Activated naive CD8-positive, alpha-beta T cell treated with anti-CD3 and anti-CD28 coated beads for 36 hours (primary cell): Measurements from ENCODE around the gene HNF4A. TPM values are rescaled to one million over a fixed set of nuclear protein-coding genes. Genes with fewer than 3 reads are reported as not detected.

ENCODE experiments used
- DNase-seq: peaks from one replicate; pipeline ENCODE4 v3.0.0; 2021
- H3K27ac Mint-ChIP-seq: one replicate; pipeline ENCODE4 v1.8.0; 2022; ENCODE audit warnings: mild to moderate bottlenecking, moderate library complexity, mixed read lengths
- H3K27me3 Mint-ChIP-seq: one replicate; pipeline ENCODE4 v1.8.0; 2022; ENCODE audit warnings: mild to moderate bottlenecking, mixed read lengths
- H3K36me3 Mint-ChIP-seq: one replicate; pipeline ENCODE4 v1.8.0; 2021; ENCODE audit warnings: mild to moderate bottlenecking, mixed read lengths
- H3K4me1 Mint-ChIP-seq: one replicate; pipeline ENCODE4 v1.8.0; 2021; ENCODE audit warnings: mixed read lengths
- H3K4me3 Mint-ChIP-seq: one replicate; pipeline ENCODE4 v1.8.0; 2022; ENCODE audit warnings: mild to moderate bottlenecking, moderate library complexity, mixed read lengths
- H3K9me3 Mint-ChIP-seq: one replicate; pipeline ENCODE4 v1.8.0; 2022; ENCODE audit warnings: mixed read lengths
- total RNA-seq, 2 experiments: library from RNA; stranded (reverse); gene quantifications; one replicate each; pipeline ENCODE4 v1.2.3, GENCODE V29; 2021

The HNF4A gene
- total RNA-seq, 2 experiments from 2014 or later = not detected

DNA sequence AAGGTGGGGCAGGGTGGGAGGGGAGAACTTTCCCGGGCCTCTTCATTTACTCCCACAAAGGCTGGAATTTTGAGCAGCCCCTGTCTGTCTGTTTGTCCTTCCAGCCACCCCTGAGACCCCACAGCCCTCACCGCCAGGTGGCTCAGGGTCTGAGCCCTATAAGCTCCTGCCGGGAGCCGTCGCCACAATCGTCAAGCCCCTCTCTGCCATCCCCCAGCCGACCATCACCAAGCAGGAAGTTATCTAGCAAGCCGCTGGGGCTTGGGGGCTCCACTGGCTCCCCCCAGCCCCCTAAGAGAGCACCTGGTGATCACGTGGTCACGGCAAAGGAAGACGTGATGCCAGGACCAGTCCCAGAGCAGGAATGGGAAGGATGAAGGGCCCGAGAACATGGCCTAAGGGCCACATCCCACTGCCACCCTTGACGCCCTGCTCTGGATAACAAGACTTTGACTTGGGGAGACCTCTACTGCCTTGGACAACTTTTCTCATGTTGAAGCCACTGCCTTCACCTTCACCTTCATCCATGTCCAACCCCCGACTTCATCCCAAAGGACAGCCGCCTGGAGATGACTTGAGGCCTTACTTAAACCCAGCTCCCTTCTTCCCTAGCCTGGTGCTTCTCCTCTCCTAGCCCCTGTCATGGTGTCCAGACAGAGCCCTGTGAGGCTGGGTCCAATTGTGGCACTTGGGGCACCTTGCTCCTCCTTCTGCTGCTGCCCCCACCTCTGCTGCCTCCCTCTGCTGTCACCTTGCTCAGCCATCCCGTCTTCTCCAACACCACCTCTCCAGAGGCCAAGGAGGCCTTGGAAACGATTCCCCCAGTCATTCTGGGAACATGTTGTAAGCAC lies 74.1 kb downstream of the HNF4A start:
- Mint-ChIP-seq H3K4me3 (no peak overlapping the region), H3K4me1 (no peaks in the 10 kb centered on the region), H3K36me3 (no peaks in the 10 kb centered on the region), H3K9me3 (no peaks in the 10 kb centered on the region), H3K27me3 (peaks cover 8% of the 10 kb centered on the region), H3K27ac (no peak overlapping the region)
- no peak for DNase-seq

GRCh38 chr20:44430270-44431065 lies 75.0 kb downstream of the HNF4A start:
- no peak overlapping the region for H3K27ac Mint-ChIP-seq
- H3K9me3 Mint-ChIP-seq = no peaks in the 10 kb centered on the region
- H3K27me3 Mint-ChIP-seq = peaks cover 8% of the 10 kb centered on the region
- H3K4me3 Mint-ChIP-seq = no peak overlapping the region
- H3K4me1 Mint-ChIP-seq = no peaks in the 10 kb centered on the region
- no peak for DNase-seq
- H3K36me3 Mint-ChIP-seq = no peaks in the 10 kb centered on the region

DNA sequence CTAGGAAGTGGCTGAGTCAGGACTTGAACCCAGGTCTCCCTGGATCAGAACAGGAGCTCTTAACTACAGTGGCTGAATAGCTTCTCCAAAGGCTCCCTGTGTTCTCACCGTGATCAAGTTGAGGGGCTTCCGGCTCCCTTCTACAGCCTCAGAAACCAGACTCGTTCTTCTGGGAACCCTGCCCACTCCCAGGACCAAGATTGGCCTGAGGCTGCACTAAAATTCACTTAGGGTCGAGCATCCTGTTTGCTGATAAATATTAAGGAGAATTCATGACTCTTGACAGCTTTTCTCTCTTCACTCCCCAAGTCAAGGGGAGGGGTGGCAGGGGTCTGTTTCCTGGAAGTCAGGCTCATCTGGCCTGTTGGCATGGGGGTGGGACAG lies 75.6 kb downstream of the HNF4A start:
- no peaks in the 10 kb centered on the region for H3K9me3 Mint-ChIP-seq
- no peaks in the 10 kb centered on the region for H3K36me3 Mint-ChIP-seq
- H3K27me3 Mint-ChIP-seq = peaks cover 8% of the 10 kb centered on the region
- H3K4me3 Mint-ChIP-seq = no peak overlapping the region
- H3K4me1 Mint-ChIP-seq = no peaks in the 10 kb centered on the region
- no peak overlapping the region for H3K27ac Mint-ChIP-seq
- DNase-seq = no peak

DNA sequence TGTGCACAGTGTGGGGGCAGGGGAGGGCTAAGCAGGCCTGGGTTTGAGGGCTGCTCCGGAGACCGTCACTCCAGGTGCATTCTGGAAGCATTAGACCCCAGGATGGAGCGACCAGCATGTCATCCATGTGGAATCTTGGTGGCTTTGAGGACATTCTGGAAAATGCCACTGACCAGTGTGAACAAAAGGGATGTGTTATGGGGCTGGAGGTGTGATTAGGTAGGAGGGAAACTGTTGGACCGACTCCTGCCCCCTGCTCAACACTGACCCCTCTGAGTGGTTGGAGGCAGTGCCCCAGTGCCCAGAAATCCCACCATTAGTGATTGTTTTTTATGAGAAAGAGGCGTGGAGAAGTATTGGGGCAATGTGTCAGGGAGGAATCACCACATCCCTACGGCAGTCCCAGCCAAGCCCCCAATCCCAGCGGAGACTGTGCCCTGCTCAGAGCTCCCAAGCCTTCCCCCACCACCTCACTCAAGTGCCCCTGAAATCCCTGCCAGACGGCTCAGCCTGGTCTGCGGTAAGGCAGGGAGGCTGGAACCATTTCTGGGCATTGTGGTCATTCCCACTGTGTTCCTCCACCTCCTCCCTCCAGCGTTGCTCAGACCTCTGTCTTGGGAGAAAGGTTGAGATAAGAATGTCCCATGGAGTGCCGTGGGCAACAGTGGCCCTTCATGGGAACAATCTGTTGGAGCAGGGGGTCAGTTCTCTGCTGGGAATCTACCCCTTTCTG lies 76.2 kb downstream of the HNF4A start:
- H3K27ac Mint-ChIP-seq = no peak overlapping the region
- peaks cover 8% of the 10 kb centered on the region for H3K27me3 Mint-ChIP-seq
- H3K9me3 Mint-ChIP-seq = no peaks in the 10 kb centered on the region
- H3K4me3 Mint-ChIP-seq = no peak overlapping the region
- DNase-seq = no peak
- no peaks in the 10 kb centered on the region for H3K36me3 Mint-ChIP-seq
- H3K4me1 Mint-ChIP-seq = no peaks in the 10 kb centered on the region

- Mint-ChIP-seq H3K27me3 (peaks cover 8% of the 10 kb centered on the region), H3K27ac (peak overlapping the region; percentile 6), H3K36me3 (no peaks in the 10 kb centered on the region), H3K4me3 (no peak overlapping the region), H3K4me1 (no peaks in the 10 kb centered on the region), H3K9me3 (no peaks in the 10 kb centered on the region)
- no peak for DNase-seq
Observed at GRCh38 chr20:44432618-44433577, 77.4 kb downstream of the HNF4A start.

DNA sequence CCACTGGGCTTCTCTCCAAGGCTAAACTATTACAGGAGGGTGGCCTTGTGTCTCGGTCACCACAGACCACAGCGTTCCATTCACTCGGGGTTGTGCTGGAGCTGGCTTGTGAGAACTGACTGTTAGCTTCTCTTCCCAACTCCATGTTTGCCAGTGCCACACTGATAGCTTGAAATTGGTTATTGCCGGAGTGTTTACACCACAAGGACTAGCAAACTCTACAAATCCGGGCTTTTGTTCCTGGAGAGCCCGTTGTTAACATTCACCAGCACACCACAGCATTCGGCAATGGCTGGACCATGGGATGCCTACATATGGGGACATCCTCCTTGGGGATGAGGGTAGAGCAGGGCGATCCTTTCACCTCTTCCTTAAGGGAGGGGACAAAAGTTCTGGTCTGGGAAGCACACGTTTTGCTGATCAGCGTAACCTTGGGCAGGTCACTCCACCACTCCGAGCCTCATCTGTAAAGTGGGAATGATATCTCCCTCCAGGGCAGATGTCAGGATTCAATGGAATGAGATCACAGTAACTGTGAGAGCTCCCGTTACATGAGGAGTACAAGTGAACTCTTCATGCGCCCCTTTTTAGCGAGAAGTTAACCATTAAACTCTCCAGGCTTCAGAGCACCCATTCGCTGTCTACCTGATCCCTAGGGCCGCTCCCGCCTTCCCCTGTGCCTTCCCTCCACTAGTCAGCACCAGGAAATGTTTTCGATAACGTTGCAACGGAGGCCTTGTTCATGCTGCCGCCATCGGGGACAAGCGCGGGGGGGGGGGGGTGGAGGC lies 78.4 kb downstream of the HNF4A start:
- no peak overlapping the region for H3K27ac Mint-ChIP-seq
- H3K9me3 Mint-ChIP-seq = no peaks in the 10 kb centered on the region
- no peaks in the 10 kb centered on the region for H3K4me1 Mint-ChIP-seq
- H3K36me3 Mint-ChIP-seq = no peaks in the 10 kb centered on the region
- DNase-seq = no peak
- peaks cover 8% of the 10 kb centered on the region for H3K27me3 Mint-ChIP-seq
- H3K4me3 Mint-ChIP-seq = no peak overlapping the region

DNA sequence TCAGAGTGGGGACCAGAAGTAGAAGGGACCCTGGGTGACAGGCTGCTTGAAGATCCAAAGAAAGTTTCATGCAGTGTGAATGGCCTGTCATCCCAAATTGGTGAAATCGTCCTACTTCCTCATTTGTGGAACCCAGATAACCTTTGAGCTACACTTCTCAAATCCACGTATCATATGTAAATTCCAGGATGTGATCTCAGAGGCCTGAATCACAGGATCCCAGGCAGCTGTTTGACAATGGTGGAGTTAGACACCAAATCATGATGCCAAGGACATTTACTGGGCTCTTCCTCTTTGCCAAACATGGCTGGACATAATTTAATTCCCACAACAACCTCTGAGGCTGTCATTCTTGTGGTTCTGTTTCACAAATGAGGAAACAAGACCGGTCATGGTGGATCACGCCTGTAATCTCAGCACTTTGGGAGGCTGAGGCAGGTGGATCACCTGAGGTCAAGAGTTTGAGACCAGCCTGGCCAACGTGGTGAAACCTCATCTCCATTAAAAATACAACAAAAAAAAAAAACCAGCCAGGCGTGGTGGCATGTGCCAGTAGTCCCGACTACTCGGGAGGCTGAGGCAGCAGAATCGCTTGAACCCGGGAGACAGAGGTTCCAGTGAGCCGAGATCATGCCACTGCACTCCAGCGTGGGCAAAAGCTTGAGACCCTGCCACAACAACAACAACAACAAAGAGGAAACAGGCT lies 80.3 kb downstream of the HNF4A start:
- Mint-ChIP-seq H3K36me3 (no peaks in the 10 kb centered on the region), H3K27me3 (peaks cover 8% of the 10 kb centered on the region), H3K4me3 (no peak overlapping the region), H3K27ac (no peak overlapping the region), H3K9me3 (no peaks in the 10 kb centered on the region), H3K4me1 (no peaks in the 10 kb centered on the region)
- no peak for DNase-seq

DNA sequence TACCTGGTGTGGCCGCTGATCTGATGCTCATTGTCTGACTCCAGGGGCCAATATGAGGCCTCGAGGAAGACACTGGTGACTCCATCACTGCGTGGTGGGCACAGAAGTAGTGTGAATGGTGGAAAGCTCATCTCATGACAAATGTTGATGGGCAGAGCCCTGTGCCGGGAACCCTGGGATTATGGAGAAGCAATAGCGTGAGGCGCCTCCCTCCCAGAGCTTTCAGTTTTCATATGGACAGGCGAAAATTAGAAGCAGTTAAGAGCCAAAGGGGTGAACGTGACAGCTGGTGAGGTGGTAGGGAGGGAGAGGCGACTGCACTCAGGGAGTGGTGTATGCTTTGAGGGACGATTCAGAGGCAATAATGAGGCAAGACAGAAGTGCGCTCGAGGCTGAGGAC lies 80.9 kb downstream of the HNF4A start:
- H3K4me3 Mint-ChIP-seq = no peak overlapping the region
- peaks cover 12% of the 10 kb centered on the region for H3K27me3 Mint-ChIP-seq
- no peak for DNase-seq
- H3K27ac Mint-ChIP-seq = no peak overlapping the region
- no peaks in the 10 kb centered on the region for H3K9me3 Mint-ChIP-seq
- H3K4me1 Mint-ChIP-seq = no peaks in the 10 kb centered on the region
- no peaks in the 10 kb centered on the region for H3K36me3 Mint-ChIP-seq

GRCh38 chr20:44437497-44437896 lies 82.0 kb downstream of the HNF4A start:
- peaks cover 8% of the 10 kb centered on the region for H3K27me3 Mint-ChIP-seq
- H3K4me3 Mint-ChIP-seq = no peak overlapping the region
- DNase-seq = no peak
- no peak overlapping the region for H3K27ac Mint-ChIP-seq
- H3K9me3 Mint-ChIP-seq = no peaks in the 10 kb centered on the region
- no peaks in the 10 kb centered on the region for H3K4me1 Mint-ChIP-seq
- no peaks in the 10 kb centered on the region for H3K36me3 Mint-ChIP-seq

GRCh38 chr20:44438782-44439181 lies 83.3 kb downstream of the HNF4A start:
- Mint-ChIP-seq H3K4me1 (no peaks in the 10 kb centered on the region), H3K4me3 (no peak overlapping the region), H3K36me3 (no peaks in the 10 kb centered on the region), H3K27ac (no peak overlapping the region), H3K27me3 (peaks cover 4% of the 10 kb centered on the region), H3K9me3 (no peaks in the 10 kb centered on the region)
- no peak for DNase-seq

DNA sequence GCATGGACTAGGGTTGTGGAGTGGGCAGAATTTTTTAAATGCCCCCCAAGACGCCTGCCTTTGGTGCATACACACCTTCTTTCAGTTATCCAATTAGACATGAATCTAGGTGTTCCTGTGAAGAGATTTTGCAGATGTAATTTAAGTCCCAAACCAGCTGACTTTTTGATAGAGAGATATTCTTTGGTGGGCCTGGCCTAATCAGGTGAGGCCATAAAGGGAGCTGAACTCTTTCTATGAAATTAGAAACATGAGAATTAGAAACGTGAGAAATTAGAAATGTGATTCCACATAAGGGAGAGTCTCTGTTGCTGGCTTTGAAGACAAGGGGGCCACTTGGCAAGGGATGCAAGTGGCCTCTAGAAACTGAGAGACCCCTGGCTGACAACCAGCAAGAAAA lies 83.8 kb downstream of the HNF4A start:
- DNase-seq = no peak
- Mint-ChIP-seq H3K9me3 (no peaks in the 10 kb centered on the region), H3K27ac (no peak overlapping the region), H3K4me3 (no peak overlapping the region), H3K4me1 (no peaks in the 10 kb centered on the region), H3K36me3 (no peaks in the 10 kb centered on the region), H3K27me3 (peaks cover 4% of the 10 kb centered on the region)

DNA sequence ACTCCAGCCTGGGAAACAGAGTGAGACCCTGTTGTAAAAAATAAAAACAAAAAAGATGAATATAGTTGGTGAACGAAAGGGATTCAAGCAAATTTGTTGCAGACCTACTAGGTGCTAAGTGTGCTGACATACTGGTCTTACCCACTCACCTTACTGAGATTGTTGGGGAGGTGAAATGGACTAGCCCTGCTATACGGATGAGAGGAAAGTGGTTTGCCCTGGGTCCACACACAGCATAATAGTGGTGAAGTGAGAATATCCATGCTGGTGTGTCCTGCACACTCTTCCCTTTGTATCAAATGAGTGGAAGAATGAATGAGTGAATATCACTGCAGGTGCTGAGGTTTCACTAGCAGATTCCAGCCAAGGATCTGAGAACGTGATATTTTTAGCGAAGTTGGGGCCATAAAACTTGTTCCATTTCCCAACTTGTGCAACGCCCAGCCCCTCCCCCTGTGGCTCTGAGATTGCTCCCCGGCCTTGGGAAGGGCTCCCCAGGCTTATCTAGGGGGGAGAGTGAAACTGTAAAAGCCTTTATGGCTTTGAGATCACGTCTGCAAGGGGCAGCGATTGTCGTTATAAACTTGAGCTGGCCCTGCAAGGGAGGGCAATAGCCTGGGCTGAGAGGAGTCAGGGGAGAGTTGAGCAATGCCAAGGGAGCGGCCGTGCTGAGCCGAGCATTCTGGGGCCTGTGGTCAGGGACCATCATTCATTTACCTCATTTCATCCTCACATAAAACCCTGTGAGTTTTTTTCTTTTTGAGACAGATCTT lies 87.0 kb downstream of the HNF4A start:
- Mint-ChIP-seq H3K4me3 (no peak overlapping the region), H3K4me1 (no peaks in the 10 kb centered on the region), H3K27me3 (peaks cover 4% of the 10 kb centered on the region), H3K27ac (no peak overlapping the region), H3K36me3 (no peaks in the 10 kb centered on the region), H3K9me3 (no peaks in the 10 kb centered on the region)
- DNase-seq = no peak
